Stimulated activated CD8-positive, alpha-beta memory T cell treated with anti-CD3 and anti-CD28 coated beads, Interleukin-15, amount 100 ng/mL, for 1 hour (primary cell): ENCODE measurements around the gene DIDO1.

Experiments
- DNase-seq: peaks from one replicate; pipeline ENCODE4 v3.0.0-alpha.2; 2020; ENCODE audit warnings: low read depth

Gene DIDO1

GRCh38 chr20:62832212-62832922 is 93.9 kb downstream of the DIDO1 start:
- no peak for DNase-seq

GRCh38 chr20:62831854-62832211 is 94.5 kb downstream of the DIDO1 start:
- no peak for DNase-seq

DNA sequence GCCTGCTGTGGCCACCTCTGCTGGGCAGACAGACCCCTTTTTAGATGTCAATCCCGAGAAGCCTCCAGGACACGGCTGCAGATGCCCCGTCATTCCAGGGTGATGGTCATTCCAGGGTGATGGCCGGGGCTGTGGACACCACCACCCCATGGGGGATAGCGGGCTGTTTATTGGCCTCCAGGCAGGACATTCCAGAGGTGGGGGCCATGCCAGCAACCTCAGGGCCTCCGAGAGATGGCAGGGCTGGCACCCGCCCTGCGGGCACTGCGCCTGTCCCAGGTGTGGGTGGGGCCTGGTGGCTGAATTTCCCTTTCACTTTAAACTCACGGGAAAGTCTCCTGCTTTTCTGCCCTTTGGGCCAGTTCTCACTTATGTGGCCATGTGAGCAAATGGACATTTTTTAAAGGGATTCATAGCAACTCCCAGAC is 94.9 kb downstream of the DIDO1 start:
- no peak for DNase-seq

DNA sequence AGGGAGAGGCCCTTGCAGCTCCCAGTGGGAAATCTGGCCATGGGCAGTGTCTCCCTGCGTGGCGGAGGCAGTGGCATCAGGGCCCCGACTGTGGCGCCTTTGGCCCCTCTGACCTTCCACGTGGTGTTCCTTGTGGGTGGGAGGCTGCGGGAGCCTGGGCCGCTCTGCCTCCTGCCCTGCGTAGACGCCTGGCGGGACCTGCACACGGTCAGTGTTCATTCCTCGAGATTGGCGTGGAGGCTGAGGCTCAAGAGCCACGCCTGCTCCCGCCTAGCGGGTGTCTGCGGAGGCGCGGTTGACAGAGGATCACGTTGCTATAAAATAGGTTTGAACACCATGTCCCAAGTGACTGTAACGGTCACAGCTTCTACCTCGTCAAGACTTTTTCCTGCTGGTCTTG is 95.5 kb downstream of the DIDO1 start:
- DNase-seq = no peak

GRCh38 chr20:62830251-62830650 is 96.1 kb downstream of the DIDO1 start:
- DNase-seq = no peak

- no peak for DNase-seq
These were observed 96.8 kb downstream of the DIDO1 start for GRCh38 chr20:62829231-62830230.

GRCh38 chr20:62828511-62829230 is 97.6 kb downstream of the DIDO1 start:
- no peak for DNase-seq

GRCh38 chr20:62828051-62828450 is 98.3 kb downstream of the DIDO1 start:
- DNase-seq = no peak
